A673 (cell line): ENCODE measurements around the gene RPS6KC1. TPM values are rescaled to one million over a fixed set of nuclear protein-coding genes. Genes with fewer than 3 reads are reported as not detected.

Source experiments
- BruUV-seq: library from RNA; stranded (reverse); fragments of 400-500 nt; replicated peaks from 2 replicates; lab custom pipeline; 2021; lab: Mats Ljungman, UMichigan
- CTCF ChIA-PET: fragments of 300-600 bp; sonication (Branson Sonifier 250); formaldehyde crosslinking; loops from one replicate; lab custom pipeline; 2022; ENCODE audit warnings: antibody characterized with exemption; lab: Charles Lee
- POLR2A ChIA-PET: fragments of 300-600 bp; sonication (Branson Sonifier 250); formaldehyde crosslinking; loops from one replicate; lab custom pipeline; 2022; ENCODE audit warnings: antibody characterized with exemption; ENCODE audit not compliant: low non-redundant PET; lab: Charles Lee
- DNase-seq: peaks from one replicate; pipeline ENCODE4 v3.0.0-alpha.2; 2015; ENCODE audit warnings: low spot score
- H3K27ac ChIP-seq: fragments of 200-600 bp; sonication (generic); 2 replicates; pipeline ENCODE4 v1.5.1; 2016; ENCODE audit warnings: mixed run types, low read depth, mild to moderate bottlenecking, mixed read lengths, antibody characterized with exemption, low read length; ENCODE audit not compliant: poor library complexity, severe bottlenecking
- H3K27me3 ChIP-seq: fragments of 200-600 bp; sonication (generic); replicated peaks from 2 replicates; pipeline ENCODE4 v1.6.1; 2017; ENCODE audit warnings: mixed run types, low read depth, mild to moderate bottlenecking, mixed read lengths, antibody characterized with exemption, low read length; ENCODE audit not compliant: insufficient read depth, poor library complexity
- H3K36me3 ChIP-seq: fragments of 200-600 bp; sonication (generic); 2 replicates; pipeline ENCODE4 v1.6.1; 2016; ENCODE audit warnings: mixed run types, mild to moderate bottlenecking, mixed read lengths, antibody characterized with exemption, low read length; ENCODE audit not compliant: insufficient read depth, poor library complexity, severe bottlenecking
- H3K4me1 ChIP-seq: fragments of 200-600 bp; sonication (generic); 2 replicates; pipeline ENCODE4 v1.6.1; 2017; ENCODE audit warnings: mixed run types, mild to moderate bottlenecking, mixed read lengths, antibody characterized with exemption, low read length; ENCODE audit not compliant: insufficient read depth, poor library complexity, severe bottlenecking
- H3K4me3 ChIP-seq: fragments of 200-600 bp; sonication (generic); 2 replicates; pipeline ENCODE4 v1.5.1; 2016; ENCODE audit warnings: low read depth, mixed run types, mild to moderate bottlenecking, mixed read lengths, low read length; ENCODE audit not compliant: poor library complexity, severe bottlenecking
- H3K9me3 ChIP-seq: fragments of 200-600 bp; sonication (generic); 2 replicates; pipeline ENCODE4 v1.6.1; 2016; ENCODE audit warnings: mixed run types, low read depth, mild to moderate bottlenecking, mixed read lengths, antibody characterized with exemption, low read length; ENCODE audit not compliant: poor library complexity, severe bottlenecking
- EZH2 ChIP-seq: fragments of 200-600 bp; sonication (generic); IDR thresholded peaks from 2 replicates; pipeline ENCODE4 v1.6.1; 2017; ENCODE audit warnings: borderline replicate concordance, low read depth, mild to moderate bottlenecking, mixed read lengths, antibody characterized with exemption, low read length; ENCODE audit not compliant: poor library complexity, severe bottlenecking
- intact Hi-C: fragments of 100-400 bp; cut with micrococcal nuclease; formaldehyde crosslinking; loops from one replicate; pipeline ENCODE4 v1.10.0; 2022; ENCODE audit not compliant: unreplicated experiment
- total RNA-seq: library from RNA; stranded (reverse); gene quantifications from 2 replicates; pipeline ENCODE4 v1.2.3, GENCODE V29; 2021
- TF ChIP-seq, protein P1 (sequence below): fragments of 300-800, 200-600 bp; sonication (generic); conservative IDR thresholded peaks from 2 replicates; pipeline ENCODE4 v1.5.1; 2017; ENCODE audit warnings: low read depth, mild to moderate bottlenecking, antibody characterized with exemption, low read length, moderate library complexity, mixed read lengths

Gene RPS6KC1
- total RNA-seq, 1 experiment from 2014 or later, result 17.1 TPM

DNA sequence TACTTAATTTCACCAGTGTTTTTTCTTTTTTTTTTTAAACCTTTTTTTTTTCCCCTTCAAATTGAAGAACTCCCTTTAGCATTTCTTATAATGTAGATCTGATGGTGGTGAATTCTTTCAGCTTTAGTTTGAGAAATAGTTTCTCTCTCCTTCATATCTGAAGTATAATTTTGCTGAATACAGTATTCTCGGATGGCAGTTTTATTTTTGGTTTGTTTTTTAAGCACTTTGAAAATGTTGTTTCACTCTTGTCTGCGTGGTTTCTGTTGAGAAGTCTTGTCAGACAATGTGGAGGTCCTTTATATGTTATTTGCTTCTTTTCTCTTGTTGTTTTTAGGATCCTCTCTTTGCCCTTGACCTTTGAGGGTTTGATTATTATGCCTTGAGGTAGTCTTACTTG lies 135.1 kb downstream of the RPS6KC1 start:
- no peak overlapping the region for H3K4me3 ChIP-seq
- H3K9me3 ChIP-seq, result peaks cover 10% of the 10 kb centered on the region
- no peaks in the 10 kb centered on the region for H3K4me1 ChIP-seq
- BruUV-seq, result no TSS peak
- H3K36me3 ChIP-seq, result no peaks in the 10 kb centered on the region
- no peak for DNase-seq
- H3K27me3 ChIP-seq, result no peaks in the 10 kb centered on the region
- POLR2A ChIA-PET, result no interaction called here
- CTCF ChIA-PET, result no interaction called here
- H3K27ac ChIP-seq, result no peak overlapping the region
- intact Hi-C loops, result no loop called here
- TF ChIP-seq EZH2, result no peak
- TF ChIP-seq, protein P1, sequence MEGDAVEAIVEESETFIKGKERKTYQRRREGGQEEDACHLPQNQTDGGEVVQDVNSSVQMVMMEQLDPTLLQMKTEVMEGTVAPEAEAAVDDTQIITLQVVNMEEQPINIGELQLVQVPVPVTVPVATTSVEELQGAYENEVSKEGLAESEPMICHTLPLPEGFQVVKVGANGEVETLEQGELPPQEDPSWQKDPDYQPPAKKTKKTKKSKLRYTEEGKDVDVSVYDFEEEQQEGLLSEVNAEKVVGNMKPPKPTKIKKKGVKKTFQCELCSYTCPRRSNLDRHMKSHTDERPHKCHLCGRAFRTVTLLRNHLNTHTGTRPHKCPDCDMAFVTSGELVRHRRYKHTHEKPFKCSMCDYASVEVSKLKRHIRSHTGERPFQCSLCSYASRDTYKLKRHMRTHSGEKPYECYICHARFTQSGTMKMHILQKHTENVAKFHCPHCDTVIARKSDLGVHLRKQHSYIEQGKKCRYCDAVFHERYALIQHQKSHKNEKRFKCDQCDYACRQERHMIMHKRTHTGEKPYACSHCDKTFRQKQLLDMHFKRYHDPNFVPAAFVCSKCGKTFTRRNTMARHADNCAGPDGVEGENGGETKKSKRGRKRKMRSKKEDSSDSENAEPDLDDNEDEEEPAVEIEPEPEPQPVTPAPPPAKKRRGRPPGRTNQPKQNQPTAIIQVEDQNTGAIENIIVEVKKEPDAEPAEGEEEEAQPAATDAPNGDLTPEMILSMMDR, result no peak

DNA sequence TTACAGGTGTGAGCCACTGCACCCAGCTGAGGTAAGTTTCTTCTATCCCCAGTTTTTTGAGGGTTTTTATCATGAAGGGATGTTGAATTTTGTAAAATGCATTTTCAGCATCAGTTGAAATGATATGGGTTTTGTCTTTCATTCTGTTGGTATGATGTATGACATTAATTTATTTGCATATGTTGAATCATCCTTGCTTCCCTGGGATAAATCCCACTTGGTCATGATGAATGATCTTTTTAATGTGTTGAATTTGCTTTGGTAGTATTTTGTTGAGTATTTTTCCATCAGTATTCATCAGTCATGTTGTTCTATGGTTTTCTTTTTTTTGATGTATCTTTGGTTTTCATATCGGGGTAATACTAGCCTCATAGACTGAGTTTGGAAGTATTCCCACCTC lies 141.0 kb downstream of the RPS6KC1 start:
- no peaks in the 10 kb centered on the region for H3K27me3 ChIP-seq
- POLR2A ChIA-PET, result no interaction called here
- H3K9me3 ChIP-seq, result peaks cover 4% of the 10 kb centered on the region
- no TSS peak for BruUV-seq
- intact Hi-C loops, result no loop called here
- H3K36me3 ChIP-seq, result no peaks in the 10 kb centered on the region
- no peak overlapping the region for H3K27ac ChIP-seq
- no peak for TF ChIP-seq EZH2
- TF ChIP-seq, protein P1, result no peak
- no peak for DNase-seq
- H3K4me3 ChIP-seq, result no peak overlapping the region
- no peaks in the 10 kb centered on the region for H3K4me1 ChIP-seq
- CTCF ChIA-PET, result no interaction called here

DNA sequence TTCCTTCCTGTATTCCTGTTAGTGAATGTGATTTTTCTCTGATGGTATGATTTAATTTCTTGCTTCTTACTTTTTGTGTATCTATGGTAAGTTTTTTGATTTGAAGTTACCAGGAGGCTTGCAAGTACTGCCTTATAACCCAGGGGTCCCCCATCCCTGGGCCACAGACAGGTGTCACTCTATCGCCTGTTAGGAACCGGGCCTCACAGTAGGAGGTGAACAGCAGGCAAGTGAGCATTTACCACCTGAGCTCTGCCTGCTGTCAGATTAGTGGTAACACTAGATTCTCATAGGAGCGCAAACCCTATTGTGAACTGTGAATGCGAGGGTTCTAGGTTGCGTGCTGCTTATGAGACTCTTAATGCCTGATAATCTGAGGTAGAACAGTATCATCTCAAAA lies 143.3 kb downstream of the RPS6KC1 start:
- no peaks in the 10 kb centered on the region for H3K4me1 ChIP-seq
- H3K4me3 ChIP-seq, result no peak overlapping the region
- intact Hi-C loops, result no loop called here
- CTCF ChIA-PET, result no interaction called here
- TF ChIP-seq, protein P1, result no peak
- TF ChIP-seq EZH2, result no peak
- no peak overlapping the region for H3K27ac ChIP-seq
- no peak for DNase-seq
- no peaks in the 10 kb centered on the region for H3K36me3 ChIP-seq
- peaks cover 8% of the 10 kb centered on the region for H3K9me3 ChIP-seq
- no peaks in the 10 kb centered on the region for H3K27me3 ChIP-seq
- BruUV-seq, result no TSS peak
- POLR2A ChIA-PET, result no interaction called here
